Inflammatory macrophage treated with lipopolysaccharide for 4 hours (primary cell): ENCODE results near the gene IKBIP.
"Not testable (repeated sequence)": the region's sequence is repeated elsewhere in the genome, so short reads cannot be mapped to it uniquely, and the experiment has no call there.

ENCODE experiments used
- DNase-seq: peaks from one replicate; pipeline ENCODE4 v3.0.0-alpha.2; 2020

The IKBIP gene

GRCh38 chr12:98635657-98636323, 8.8 kb downstream of the IKBIP start:
- DNase-seq, result no peak

DNA sequence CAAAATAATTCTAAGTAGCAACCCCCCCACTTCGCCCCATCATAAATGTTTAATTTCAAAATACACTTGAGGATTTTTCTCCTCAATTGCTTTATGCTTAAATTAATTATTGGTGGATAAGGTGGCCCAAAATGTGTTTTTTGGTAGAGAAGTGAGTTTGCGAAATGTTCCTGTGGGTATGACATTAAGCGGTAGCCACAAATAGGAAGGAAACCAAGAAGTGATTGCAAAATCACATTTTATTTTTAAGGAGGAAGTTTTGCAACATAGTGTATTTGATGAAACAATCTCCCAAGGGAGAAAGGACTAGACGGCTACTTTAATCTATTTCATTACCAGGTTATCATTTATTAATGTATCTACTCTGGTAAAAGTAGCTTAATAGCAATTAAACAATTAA, 25.6 kb downstream of the IKBIP start:
- DNase-seq, result peak; percentile 93

DNA sequence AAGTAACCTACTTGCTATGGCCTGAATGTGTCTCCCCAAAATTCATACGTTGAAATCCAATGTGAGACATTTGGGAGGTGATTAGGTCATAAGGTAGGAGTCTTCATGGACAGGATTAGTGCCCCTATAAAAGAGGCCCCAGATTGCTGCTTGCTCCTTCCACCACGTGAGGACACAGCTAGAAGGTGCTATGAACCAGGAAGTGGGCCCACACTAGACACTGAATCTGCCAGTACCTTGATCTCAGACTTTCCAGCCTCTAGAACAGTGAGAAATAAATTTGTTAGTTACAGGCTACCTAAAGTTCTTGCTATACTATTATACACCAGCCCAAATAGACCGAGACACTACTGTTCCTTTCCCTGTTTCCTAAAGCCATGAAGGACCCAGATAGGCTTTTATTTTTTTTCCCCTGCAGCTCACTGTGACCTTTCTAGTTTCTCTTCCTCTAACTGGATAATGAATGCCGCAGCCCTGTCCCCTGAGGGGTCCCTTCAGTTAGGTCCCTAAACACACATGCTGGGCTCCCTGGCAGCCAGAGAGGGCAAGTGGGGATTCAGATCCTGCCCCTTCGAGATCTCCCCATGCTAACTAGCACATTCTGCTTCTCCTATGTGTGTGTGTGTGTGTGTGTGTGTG, 31.8 kb downstream of the IKBIP start:
- peak; percentile 44 for DNase-seq

- no peak for DNase-seq
Observed at GRCh38 chr12:98610596-98610995, 34.0 kb downstream of the IKBIP start.

GRCh38 chr12:98606359-98606988, 38.1 kb downstream of the IKBIP start:
- peak; percentile 32 for DNase-seq

- no peak for DNase-seq
Observed at GRCh38 chr12:98601924-98602323, 42.7 kb downstream of the IKBIP start.

DNA sequence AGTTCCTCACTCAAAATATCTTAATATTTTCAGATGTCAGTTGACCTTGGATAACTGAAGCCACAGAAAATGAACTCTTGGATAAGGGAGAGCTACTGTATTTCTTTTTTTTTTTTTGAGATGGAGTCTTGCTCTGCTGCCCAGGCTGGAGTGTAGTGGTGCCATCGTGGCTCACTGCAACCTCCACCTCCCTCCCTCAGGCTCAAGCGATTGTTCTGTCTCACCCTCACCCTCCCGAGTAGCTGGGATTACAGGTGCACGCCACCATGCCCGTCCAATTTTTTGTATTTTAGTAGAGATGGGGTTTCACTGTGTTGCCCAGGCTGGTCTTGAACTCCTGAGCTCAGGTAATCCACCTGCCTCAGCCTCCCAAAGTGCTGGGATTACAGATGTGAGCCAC, 47.3 kb downstream of the IKBIP start:
- DNase-seq, result not testable (repeated sequence)

- DNase-seq, result no peak
Observed at GRCh38 chr12:98595243-98595988, 49.2 kb downstream of the IKBIP start.

DNA sequence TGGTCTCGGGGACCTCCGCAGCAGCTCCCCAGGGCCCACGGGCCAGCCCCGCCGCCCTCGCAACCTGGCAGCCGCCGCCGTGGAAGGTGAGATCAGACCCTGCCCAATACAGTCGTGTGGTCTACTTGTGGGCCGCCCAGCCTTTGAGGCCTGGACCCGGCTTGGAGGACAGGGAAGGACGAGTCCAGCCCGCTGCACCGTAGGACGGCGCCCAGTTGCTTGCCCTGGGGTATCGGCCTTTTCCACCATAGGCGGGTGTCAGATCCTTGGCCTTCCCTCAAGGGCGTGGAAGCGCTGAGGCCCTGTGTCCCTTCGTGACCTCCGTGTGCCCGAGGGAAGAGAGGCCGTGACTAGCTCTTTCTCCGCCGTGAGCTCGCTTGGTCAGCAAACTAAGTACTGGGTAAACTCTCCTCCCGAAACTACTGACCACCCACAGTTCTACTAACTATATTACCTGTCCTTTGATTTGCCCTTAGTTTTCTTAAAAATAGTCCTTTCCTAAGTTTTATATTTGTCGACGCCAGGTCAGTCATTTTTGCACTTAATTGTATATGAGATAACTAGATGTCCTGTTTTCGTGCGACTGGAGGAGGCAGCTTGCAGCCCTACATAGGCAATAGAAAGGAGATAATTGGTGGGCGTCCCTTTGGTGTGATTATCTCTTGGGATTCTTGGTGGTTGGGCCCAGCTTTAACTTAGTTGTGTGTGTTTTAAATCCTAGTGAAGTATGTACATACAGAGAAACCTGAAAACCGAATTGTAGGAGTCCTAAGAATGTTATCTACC, 50.3 kb downstream of the IKBIP start:
- DNase-seq, result peak; percentile 60

- peak; percentile 99 for DNase-seq
Observed at GRCh38 chr12:98593351-98594049, 51.1 kb downstream of the IKBIP start, which contains the start of gene SLC25A3. TSS of gene SLC25A3 (plus strand) at chr12:98593686. CDS start at chr12:98593979, 293 bp downstream.

DNA sequence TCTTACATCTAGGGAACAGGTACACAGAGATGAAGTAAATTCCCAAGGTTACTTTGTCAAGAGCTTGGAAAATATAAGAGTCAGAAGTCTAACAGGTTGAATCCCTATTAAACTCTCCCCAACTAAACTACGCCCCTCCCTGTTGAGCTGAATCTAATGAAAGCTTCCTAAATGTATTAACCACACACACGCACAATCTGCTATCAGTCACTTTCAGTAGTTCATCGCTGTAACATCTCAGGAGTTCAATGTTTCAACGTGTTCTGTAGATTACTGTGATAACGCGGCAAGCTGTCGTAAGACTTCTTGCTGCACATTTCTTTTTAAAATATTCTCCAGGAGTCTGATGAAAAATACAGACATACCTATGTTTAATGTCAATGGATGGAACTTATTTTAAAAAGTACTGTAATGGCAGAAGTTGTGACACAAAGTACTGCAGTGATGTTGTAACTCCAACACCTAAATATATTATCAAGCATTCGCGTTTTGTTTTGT, 51.7 kb downstream of the IKBIP start:
- no peak for DNase-seq

- no peak for DNase-seq
Observed at GRCh38 chr12:98591209-98591608, 53.4 kb downstream of the IKBIP start.

DNA sequence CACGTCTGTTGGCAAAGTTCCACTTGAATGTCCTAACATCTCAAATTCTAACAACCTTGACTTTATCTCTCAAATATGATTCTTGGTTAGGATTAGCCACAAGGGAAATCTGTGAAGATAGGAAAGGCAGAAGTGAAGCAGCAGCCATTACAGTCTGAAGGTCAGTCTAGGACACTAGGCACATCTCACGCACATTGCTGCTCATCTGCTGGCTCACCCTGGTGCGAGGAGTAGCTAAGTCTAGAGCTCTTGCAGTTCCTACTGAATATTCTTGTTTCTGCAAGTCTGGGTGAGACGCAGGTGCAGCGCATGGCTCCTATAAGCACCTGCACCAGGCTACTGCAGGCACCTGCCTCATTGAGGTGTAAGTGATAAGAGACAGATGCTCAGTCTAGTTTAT, 57.5 kb downstream of the IKBIP start:
- no peak for DNase-seq

GRCh38 chr12:98582093-98582492, 62.5 kb downstream of the IKBIP start:
- DNase-seq, result no peak

DNA sequence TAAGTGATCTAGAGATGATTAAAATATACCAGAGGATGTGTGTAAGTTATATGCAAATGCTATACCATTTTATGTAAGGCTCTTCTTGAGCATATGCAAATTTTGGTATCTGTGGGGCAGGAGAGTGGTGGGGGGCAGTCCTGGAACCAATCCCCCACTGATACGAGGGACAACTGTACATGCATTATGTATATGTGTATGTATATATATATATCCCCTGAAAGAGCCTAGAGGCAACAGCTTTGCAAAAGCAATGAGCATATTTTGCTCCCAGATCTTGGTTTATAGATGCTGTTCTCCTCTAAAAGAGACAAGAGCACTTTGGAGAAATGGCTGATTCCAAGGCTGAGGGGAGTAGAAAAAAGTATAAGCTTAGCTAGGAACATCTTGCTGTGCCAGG, 63.5 kb downstream of the IKBIP start:
- DNase-seq, result no peak

- DNase-seq, result no peak
Observed at GRCh38 chr12:98580695-98581094, 63.9 kb downstream of the IKBIP start.

- no peak for DNase-seq
Observed at GRCh38 chr12:98579835-98580234, 64.8 kb downstream of the IKBIP start.

- no peak for DNase-seq
Observed at GRCh38 chr12:98579347-98579746, 65.2 kb downstream of the IKBIP start.

DNA sequence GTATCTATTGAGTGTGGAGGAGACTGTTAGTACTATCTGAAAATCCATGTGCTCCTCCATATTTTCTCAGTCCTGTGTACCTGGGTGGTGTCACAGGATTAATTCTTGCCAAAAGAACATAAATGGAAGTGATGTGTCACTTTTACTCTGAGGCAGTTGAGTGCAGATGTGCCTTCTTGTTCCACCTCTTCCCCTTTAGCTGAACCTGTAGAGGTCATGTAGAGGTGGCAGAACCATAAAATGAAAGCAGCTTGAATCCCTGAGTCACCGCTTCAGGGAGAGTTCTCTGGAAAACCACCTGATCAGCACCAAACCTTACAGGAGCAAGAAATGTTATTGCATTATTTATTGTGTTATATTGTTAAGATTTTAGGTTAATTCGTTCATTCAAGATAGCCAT, 65.8 kb downstream of the IKBIP start:
- DNase-seq, result no peak

GRCh38 chr12:98578392-98578791, 66.2 kb downstream of the IKBIP start:
- no peak for DNase-seq

- not testable (repeated sequence) for DNase-seq
Observed at GRCh38 chr12:98576795-98577194, 67.8 kb downstream of the IKBIP start.

GRCh38 chr12:98575013-98575412, 69.6 kb downstream of the IKBIP start:
- no peak for DNase-seq
